ENCODE results near the gene GRK2.

GRCh38 chr11:67247946-67248550 lies 18.2 kb upstream of the GRK2 start:
- TF ChIP-seq TARDBP (IDR thresholded peaks at IDR 0.05) (no peak), NFRKB (IDR thresholded peaks at IDR 0.05) (no peak), LEF1 (IDR thresholded peaks at IDR 0.05; ENCODE audit: borderline replicate concordance) (no peak), SP1 (IDR thresholded peaks at IDR 0.05) (no peak), PKNOX1 (IDR thresholded peaks at IDR 0.05) (no peak)

All from HEK293T (cell line).